HCT116 (cell line): ENCODE data around the gene ATG4A. TPM values are rescaled to one million over a fixed set of nuclear protein-coding genes. Genes with fewer than 3 reads are reported as not detected.

Experiments used
- ATAC-seq: fragments of 200-7000 bp; cut with Tn5 transposase; 2 replicates; pipeline ENCODE4 v1.9.1; 2020; ENCODE audit warnings: mild to moderate bottlenecking, moderate library complexity
- BruUV-seq: library from RNA; stranded (reverse); fragments of 400-500 nt; replicated peaks from 2 replicates; lab custom pipeline; 2021; lab: Mats Ljungman, UMichigan
- CTCF ChIA-PET: fragments of 300-600 bp; sonication (Branson Sonifier 250); formaldehyde crosslinking; loops from one replicate; lab custom pipeline; 2021; ENCODE audit warnings: antibody characterized with exemption; lab: Charles Lee
- POLR2A ChIA-PET: fragments of 300-600, 350-600 bp; sonication (Branson Sonifier 250); formaldehyde crosslinking; loops from one replicate; lab custom pipeline; 2021; ENCODE audit warnings: antibody characterized with exemption; lab: Charles Lee
- RAD21 ChIA-PET, 2 experiments: fragments of 300-600 bp; sonication (Branson Sonifier 250); formaldehyde crosslinking; loops; one replicate each; lab custom pipeline; 2023; ENCODE audit warnings: low total read pairs in 2 of 2; ENCODE audit not compliant: uncharacterized antibody in 2 of 2, unreplicated experiment in 2 of 2, low non-redundant PET in 1 of 2; lab: Charles Lee
- DNase-seq: peaks from one replicate; pipeline ENCODE4 v3.0.0-alpha.2; 2010; ENCODE audit warnings: low read depth, low spot score
- H2AFZ ChIP-seq: fragments of 200-600 bp; shearing (Covaris generic), sonication (generic); 2 replicates; pipeline ENCODE4 v1.6.1; 2017; ENCODE audit warnings: low read depth, mixed run types, mixed read lengths, antibody characterized with exemption, low read length; ENCODE audit not compliant: poor library complexity, severe bottlenecking
- H3K27ac ChIP-seq: 2 replicates; pipeline ENCODE4 v1.5.1; 2012; ENCODE audit warnings: low read depth, low read length
- H3K27me3 ChIP-seq: fragments of 200-600 bp; sonication (generic); 2 replicates; pipeline ENCODE4 v1.6.1; 2016; ENCODE audit warnings: mixed run types, low read length, mixed read lengths; ENCODE audit not compliant: insufficient read depth
- H3K36me3 ChIP-seq, 2 experiments: fragments of 200-500 bp in 1 of 2; fragments of 200-600 bp in 1 of 2; sonication (Bioruptor generic) in 1 of 2; sonication (generic) in 1 of 2; 2 replicates each; pipeline versions ENCODE4 v1.5.1 to v1.6.1; 2014 to 2016; ENCODE audit warnings: low read length in 2 of 2, inconsistent platforms in 1 of 2, mixed read lengths in 1 of 2, mixed run types in 1 of 2; ENCODE audit not compliant: insufficient read depth in 2 of 2, control insufficient read depth in 1 of 2
- H3K4me1 ChIP-seq, 2 experiments: fragments of 200-600 bp in 1 of 2; sonication (generic) in 1 of 2; 2 replicates each; pipeline versions ENCODE4 v1.5.1 to v1.6.1; 2012 to 2017; ENCODE audit warnings: low read length in 2 of 2, inconsistent platforms in 1 of 2, mild to moderate bottlenecking in 1 of 2, mixed read lengths in 1 of 2, mixed run types in 1 of 2, moderate library complexity in 1 of 2; ENCODE audit not compliant: insufficient read depth in 2 of 2, control insufficient read depth in 1 of 2
- H3K4me2 ChIP-seq: fragments of 200-600 bp; sonication (generic); 2 replicates; pipeline ENCODE4 v1.6.1; 2017; ENCODE audit warnings: mixed run types, low read length, mixed read lengths
- H3K4me3 ChIP-seq, 2 experiments: fragments of 200-600 bp in 1 of 2; sonication (generic) in 1 of 2; replicated peaks in 1 of 2; 2 replicates each; pipeline ENCODE4 v1.5.1; 2011 to 2016; ENCODE audit warnings: low read length in 2 of 2, control low read depth in 1 of 2, low read depth in 1 of 2, mild to moderate bottlenecking in 1 of 2, mixed read lengths in 1 of 2, mixed run types in 1 of 2
- H3K79me2 ChIP-seq: fragments of 200-600 bp; sonication (generic); 2 replicates; pipeline ENCODE4 v1.6.1; 2017; ENCODE audit warnings: mild to moderate bottlenecking, mixed run types, low read length, moderate library complexity, mixed read lengths; ENCODE audit not compliant: insufficient read depth
- H3K9ac ChIP-seq: fragments of 200-600 bp; sonication (generic); 2 replicates; pipeline ENCODE4 v1.6.1; 2016; ENCODE audit warnings: low read length, mixed read lengths
- H3K9me2 ChIP-seq: fragments of 200-600 bp; sonication (generic), shearing (Covaris generic); 2 replicates; pipeline ENCODE4 v1.6.1; 2017; ENCODE audit warnings: mixed run types, mild to moderate bottlenecking, moderate library complexity; ENCODE audit not compliant: insufficient read depth
- H3K9me3 ChIP-seq, 2 experiments: fragments of 200-500 bp in 1 of 2; fragments of 200-600 bp in 1 of 2; sonication (Bioruptor generic) in 1 of 2; sonication (generic) in 1 of 2; 2 replicates each; pipeline ENCODE4 v1.6.1; 2014 to 2017; ENCODE audit warnings: low read length in 2 of 2, mixed read lengths in 2 of 2, inconsistent platforms in 1 of 2, low read depth in 1 of 2, mild to moderate bottlenecking in 1 of 2, mixed run types in 1 of 2, moderate library complexity in 1 of 2; ENCODE audit not compliant: control insufficient read depth in 1 of 2, insufficient read depth in 1 of 2
- H4K20me1 ChIP-seq: fragments of 200-600 bp; sonication (generic), shearing (Covaris generic); 2 replicates; pipeline ENCODE4 v1.6.1; 2017; ENCODE audit warnings: mixed run types, mild to moderate bottlenecking, moderate library complexity; ENCODE audit not compliant: insufficient read depth
- CEBPB ChIP-seq: IDR thresholded peaks from 2 replicates; pipeline ENCODE4 v1.6.1; 2012; ENCODE audit warnings: low read depth
- JUND ChIP-seq: IDR thresholded peaks from 2 replicates; pipeline ENCODE4 v1.6.1; 2012
- POLR2A ChIP-seq: IDR thresholded peaks from 2 replicates; pipeline ENCODE4 v1.7.0; 2011; ENCODE audit warnings: borderline replicate concordance; ENCODE audit not compliant: insufficient read depth, insufficient read length; ENCODE audit errors: extremely low read depth
- SP1 ChIP-seq: IDR thresholded peaks from 2 replicates; pipeline ENCODE4 v1.6.1; 2012; ENCODE audit warnings: low read depth
- SRF ChIP-seq: IDR thresholded peaks from 2 replicates; pipeline ENCODE4 v1.6.1; 2012; ENCODE audit warnings: low read depth
- YY1 ChIP-seq: IDR thresholded peaks from 2 replicates; pipeline ENCODE4 v1.6.1; 2011; ENCODE audit warnings: low read length, low read depth, moderate library complexity, mild to moderate bottlenecking; ENCODE audit not compliant: insufficient replicate concordance; ENCODE audit errors: extremely low read depth
- intact Hi-C: fragments of 100-400 bp; cut with micrococcal nuclease; formaldehyde crosslinking; loops from 2 replicates; pipeline ENCODE4 v1.10.0; 2022
- total RNA-seq: library from RNA; stranded (reverse); gene quantifications from one replicate; pipeline ENCODE4 v1.2.1, GENCODE V29; 2021; ENCODE audit not compliant: unreplicated experiment
- TF ChIP-seq, protein P1 (sequence below): IDR thresholded peaks from 2 replicates; pipeline ENCODE4 v1.6.1; 2012
- TF ChIP-seq, protein P2 (sequence below): IDR thresholded peaks from 2 replicates; pipeline ENCODE4 v1.6.1; 2012
- TF ChIP-seq, protein P3 (sequence below): IDR thresholded peaks from 2 replicates; pipeline ENCODE4 v1.6.1; 2012; ENCODE audit warnings: low read depth
- TF ChIP-seq, protein P4 (sequence below), 3 experiments: fragments of 200-600 bp in 1 of 3; sonication (generic) in 1 of 3; IDR thresholded peaks in 2 of 3; conservative IDR thresholded peaks in 1 of 3; 2 replicates each; pipeline ENCODE4 v1.5.1; 2012 to 2017; ENCODE audit warnings: low read depth in 2 of 3, low read length in 2 of 3, antibody characterized with exemption in 1 of 3, borderline replicate concordance in 1 of 3, control low read depth in 1 of 3, mild to moderate bottlenecking in 1 of 3, mixed read lengths in 1 of 3, mixed run types in 1 of 3, moderate library complexity in 1 of 3; ENCODE audit not compliant: insufficient read depth in 1 of 3

ATG4A gene
- total RNA-seq, 1 experiment from 2014 or later: 4.1 TPM

- TF ChIP-seq, protein P1, sequence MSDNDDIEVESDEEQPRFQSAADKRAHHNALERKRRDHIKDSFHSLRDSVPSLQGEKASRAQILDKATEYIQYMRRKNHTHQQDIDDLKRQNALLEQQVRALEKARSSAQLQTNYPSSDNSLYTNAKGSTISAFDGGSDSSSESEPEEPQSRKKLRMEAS: no peak
- TF ChIP-seq, protein P2, sequence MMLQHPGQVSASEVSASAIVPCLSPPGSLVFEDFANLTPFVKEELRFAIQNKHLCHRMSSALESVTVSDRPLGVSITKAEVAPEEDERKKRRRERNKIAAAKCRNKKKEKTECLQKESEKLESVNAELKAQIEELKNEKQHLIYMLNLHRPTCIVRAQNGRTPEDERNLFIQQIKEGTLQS: no peak
- no peak for TF ChIP-seq YY1
These were observed 3.8 kb upstream of the ATG4A start (continued) for GRCh38 chrX:108087792-108088191.

DNA sequence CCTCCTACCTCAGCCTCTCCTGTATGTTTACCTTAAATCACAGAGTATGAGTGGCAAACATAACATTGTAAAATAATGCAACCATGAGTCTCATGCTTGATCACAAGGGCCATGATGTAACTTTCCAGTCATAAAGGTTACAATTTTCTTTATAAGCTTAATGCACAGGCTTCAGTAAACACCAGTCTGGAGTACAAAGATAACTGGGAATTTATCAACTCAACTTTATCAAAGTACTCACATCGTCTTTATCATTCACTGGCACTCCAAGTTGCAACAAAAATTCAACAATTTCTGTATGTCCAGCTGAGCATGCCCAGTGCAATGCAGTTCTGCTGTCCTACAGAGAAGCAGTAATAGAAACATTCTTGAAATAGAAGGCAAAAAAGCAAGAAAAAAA, 3.1 kb upstream of the ATG4A start:
- H4K20me1 ChIP-seq: no peaks in the 10 kb centered on the region
- H3K27ac ChIP-seq: no peak overlapping the region
- intact Hi-C loops: no loop called here
- no peak for DNase-seq
- no peaks in the 10 kb centered on the region for H3K27me3 ChIP-seq
- RAD21 ChIA-PET: no interaction called here
- peaks cover 24% of the 10 kb centered on the region for H3K79me2 ChIP-seq
- POLR2A ChIA-PET: no interaction called here
- peaks cover 0 to 8% of the 10 kb centered on the region in 2 experiments; a peak in 2 of 4 replicates for H3K36me3 ChIP-seq
- no peak overlapping the region for H3K4me3 ChIP-seq
- no peak overlapping the region for H2AFZ ChIP-seq
- no peaks in the 10 kb centered on the region for H3K9me2 ChIP-seq
- H3K4me1 ChIP-seq: peaks cover 0 to 2% of the 10 kb centered on the region in 2 experiments; a peak in 2 of 4 replicates
- H3K9me3 ChIP-seq: no peaks in the 10 kb centered on the region
- no peak for TF ChIP-seq SRF
- TF ChIP-seq, protein P3, sequence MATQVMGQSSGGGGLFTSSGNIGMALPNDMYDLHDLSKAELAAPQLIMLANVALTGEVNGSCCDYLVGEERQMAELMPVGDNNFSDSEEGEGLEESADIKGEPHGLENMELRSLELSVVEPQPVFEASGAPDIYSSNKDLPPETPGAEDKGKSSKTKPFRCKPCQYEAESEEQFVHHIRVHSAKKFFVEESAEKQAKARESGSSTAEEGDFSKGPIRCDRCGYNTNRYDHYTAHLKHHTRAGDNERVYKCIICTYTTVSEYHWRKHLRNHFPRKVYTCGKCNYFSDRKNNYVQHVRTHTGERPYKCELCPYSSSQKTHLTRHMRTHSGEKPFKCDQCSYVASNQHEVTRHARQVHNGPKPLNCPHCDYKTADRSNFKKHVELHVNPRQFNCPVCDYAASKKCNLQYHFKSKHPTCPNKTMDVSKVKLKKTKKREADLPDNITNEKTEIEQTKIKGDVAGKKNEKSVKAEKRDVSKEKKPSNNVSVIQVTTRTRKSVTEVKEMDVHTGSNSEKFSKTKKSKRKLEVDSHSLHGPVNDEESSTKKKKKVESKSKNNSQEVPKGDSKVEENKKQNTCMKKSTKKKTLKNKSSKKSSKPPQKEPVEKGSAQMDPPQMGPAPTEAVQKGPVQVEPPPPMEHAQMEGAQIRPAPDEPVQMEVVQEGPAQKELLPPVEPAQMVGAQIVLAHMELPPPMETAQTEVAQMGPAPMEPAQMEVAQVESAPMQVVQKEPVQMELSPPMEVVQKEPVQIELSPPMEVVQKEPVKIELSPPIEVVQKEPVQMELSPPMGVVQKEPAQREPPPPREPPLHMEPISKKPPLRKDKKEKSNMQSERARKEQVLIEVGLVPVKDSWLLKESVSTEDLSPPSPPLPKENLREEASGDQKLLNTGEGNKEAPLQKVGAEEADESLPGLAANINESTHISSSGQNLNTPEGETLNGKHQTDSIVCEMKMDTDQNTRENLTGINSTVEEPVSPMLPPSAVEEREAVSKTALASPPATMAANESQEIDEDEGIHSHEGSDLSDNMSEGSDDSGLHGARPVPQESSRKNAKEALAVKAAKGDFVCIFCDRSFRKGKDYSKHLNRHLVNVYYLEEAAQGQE: no peak
- TF ChIP-seq, protein P1: no peak
- no peak for TF ChIP-seq SP1
- TF ChIP-seq POLR2A: no peak
- no peak for TF ChIP-seq JUND
- no peak for TF ChIP-seq CEBPB
- TF ChIP-seq, protein P4, sequence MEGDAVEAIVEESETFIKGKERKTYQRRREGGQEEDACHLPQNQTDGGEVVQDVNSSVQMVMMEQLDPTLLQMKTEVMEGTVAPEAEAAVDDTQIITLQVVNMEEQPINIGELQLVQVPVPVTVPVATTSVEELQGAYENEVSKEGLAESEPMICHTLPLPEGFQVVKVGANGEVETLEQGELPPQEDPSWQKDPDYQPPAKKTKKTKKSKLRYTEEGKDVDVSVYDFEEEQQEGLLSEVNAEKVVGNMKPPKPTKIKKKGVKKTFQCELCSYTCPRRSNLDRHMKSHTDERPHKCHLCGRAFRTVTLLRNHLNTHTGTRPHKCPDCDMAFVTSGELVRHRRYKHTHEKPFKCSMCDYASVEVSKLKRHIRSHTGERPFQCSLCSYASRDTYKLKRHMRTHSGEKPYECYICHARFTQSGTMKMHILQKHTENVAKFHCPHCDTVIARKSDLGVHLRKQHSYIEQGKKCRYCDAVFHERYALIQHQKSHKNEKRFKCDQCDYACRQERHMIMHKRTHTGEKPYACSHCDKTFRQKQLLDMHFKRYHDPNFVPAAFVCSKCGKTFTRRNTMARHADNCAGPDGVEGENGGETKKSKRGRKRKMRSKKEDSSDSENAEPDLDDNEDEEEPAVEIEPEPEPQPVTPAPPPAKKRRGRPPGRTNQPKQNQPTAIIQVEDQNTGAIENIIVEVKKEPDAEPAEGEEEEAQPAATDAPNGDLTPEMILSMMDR (IDR thresholded peaks at IDR 0.05 in 2 of 3, conservative IDR thresholded peaks at IDR 0.05 in 1 of 3; ENCODE audit: borderline replicate concordance in 1 of 3, insufficient read depth in 1 of 3, low read depth in 2 of 3, low read length in 2 of 3): no peak
- TF ChIP-seq, protein P2: no peak
- no peak overlapping the region for H3K4me2 ChIP-seq
- CTCF ChIA-PET: no interaction called here
- no TSS peak for BruUV-seq
- H3K9ac ChIP-seq: no peak overlapping the region
- ATAC-seq: no peak
